B cell (primary cell): ENCODE data around the gene ADRM1.

Experiments used
- EZH2 ChIP-seq: IDR thresholded peaks from 2 replicates; pipeline ENCODE4 v1.6.1; 2012; ENCODE audit warnings: borderline replicate concordance, low read depth, mild to moderate bottlenecking, moderate library complexity, low read length; ENCODE audit not compliant: insufficient read depth, poor library complexity, severe bottlenecking
- TF ChIP-seq, protein P1 (sequence below): fragments of 200-600 bp; IDR thresholded peaks from one replicate; pipeline ENCODE4 v1.8.0; 2022; ENCODE audit warnings: antibody characterized with exemption, mild to moderate bottlenecking

DNA sequence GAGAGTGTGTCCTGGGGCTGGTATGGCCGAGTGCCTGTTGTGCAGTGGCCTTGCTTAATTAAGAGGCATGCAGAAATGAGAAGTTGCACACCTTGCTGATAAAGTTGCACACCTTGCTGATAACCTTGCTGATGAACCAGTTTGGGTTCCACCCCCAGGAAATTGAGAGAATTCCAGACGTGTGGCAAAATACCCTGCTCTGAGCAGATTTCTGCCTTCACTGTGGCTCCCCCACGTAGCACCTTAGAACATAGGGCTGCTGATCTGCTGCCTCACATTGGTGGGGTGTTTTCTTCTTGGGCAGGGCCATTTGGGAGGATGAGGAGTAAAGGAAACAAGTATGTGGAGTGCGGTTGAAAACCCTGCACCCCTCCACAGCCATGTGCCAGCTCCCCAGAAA is 22.5 kb upstream of the ADRM1 start:
- TF ChIP-seq, protein P1, sequence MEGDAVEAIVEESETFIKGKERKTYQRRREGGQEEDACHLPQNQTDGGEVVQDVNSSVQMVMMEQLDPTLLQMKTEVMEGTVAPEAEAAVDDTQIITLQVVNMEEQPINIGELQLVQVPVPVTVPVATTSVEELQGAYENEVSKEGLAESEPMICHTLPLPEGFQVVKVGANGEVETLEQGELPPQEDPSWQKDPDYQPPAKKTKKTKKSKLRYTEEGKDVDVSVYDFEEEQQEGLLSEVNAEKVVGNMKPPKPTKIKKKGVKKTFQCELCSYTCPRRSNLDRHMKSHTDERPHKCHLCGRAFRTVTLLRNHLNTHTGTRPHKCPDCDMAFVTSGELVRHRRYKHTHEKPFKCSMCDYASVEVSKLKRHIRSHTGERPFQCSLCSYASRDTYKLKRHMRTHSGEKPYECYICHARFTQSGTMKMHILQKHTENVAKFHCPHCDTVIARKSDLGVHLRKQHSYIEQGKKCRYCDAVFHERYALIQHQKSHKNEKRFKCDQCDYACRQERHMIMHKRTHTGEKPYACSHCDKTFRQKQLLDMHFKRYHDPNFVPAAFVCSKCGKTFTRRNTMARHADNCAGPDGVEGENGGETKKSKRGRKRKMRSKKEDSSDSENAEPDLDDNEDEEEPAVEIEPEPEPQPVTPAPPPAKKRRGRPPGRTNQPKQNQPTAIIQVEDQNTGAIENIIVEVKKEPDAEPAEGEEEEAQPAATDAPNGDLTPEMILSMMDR: no peak
- TF ChIP-seq EZH2: no peak
